ENCODE results near the gene SPINK1. TPM values are rescaled to one million over a fixed set of nuclear protein-coding genes. Genes with fewer than 3 reads are reported as not detected.
"Not testable (repeated sequence)": the region's sequence is repeated elsewhere in the genome, so short reads cannot be mapped to it uniquely, and the experiment has no call there.

Gene SPINK1
- total and polyA plus RNA-seq, 2 donors (not counting 1 experiment from before 2014, with no cell fraction given): not detected

DNA sequence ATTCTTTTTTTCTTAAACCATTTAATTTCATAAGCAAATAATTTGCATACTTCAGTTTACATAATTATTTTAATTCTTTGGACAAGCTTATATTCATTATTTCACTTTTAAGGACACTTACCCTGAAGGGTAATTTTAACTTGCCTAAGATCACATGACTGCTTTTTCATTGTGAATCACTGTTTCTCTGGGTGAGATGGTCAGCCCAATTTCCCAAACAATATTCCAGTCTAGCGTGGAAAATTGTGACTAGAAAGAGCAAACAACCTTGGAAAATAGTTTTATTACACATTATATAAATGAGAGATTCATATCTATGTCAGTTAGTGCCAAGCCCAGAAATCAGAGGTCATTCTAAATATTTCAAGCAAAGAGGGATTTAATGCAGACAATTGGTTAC is 27.5 kb downstream of the SPINK1 start:
- no peak overlapping the region for H2AFZ ChIP-seq (ENCODE audit: low read length)
- no peak for TF ChIP-seq EZH2 (IDR thresholded peaks at IDR 0.05; ENCODE audit: low read length, missing control alignments)
- TF ChIP-seq, protein P1, sequence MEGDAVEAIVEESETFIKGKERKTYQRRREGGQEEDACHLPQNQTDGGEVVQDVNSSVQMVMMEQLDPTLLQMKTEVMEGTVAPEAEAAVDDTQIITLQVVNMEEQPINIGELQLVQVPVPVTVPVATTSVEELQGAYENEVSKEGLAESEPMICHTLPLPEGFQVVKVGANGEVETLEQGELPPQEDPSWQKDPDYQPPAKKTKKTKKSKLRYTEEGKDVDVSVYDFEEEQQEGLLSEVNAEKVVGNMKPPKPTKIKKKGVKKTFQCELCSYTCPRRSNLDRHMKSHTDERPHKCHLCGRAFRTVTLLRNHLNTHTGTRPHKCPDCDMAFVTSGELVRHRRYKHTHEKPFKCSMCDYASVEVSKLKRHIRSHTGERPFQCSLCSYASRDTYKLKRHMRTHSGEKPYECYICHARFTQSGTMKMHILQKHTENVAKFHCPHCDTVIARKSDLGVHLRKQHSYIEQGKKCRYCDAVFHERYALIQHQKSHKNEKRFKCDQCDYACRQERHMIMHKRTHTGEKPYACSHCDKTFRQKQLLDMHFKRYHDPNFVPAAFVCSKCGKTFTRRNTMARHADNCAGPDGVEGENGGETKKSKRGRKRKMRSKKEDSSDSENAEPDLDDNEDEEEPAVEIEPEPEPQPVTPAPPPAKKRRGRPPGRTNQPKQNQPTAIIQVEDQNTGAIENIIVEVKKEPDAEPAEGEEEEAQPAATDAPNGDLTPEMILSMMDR (conservative IDR thresholded peaks at IDR 0.05 in 1 of 2, IDR thresholded peaks at IDR 0.05 in 1 of 2; ENCODE audit: low read depth in 1 of 2, low read length in 2 of 2): no peak

DNA sequence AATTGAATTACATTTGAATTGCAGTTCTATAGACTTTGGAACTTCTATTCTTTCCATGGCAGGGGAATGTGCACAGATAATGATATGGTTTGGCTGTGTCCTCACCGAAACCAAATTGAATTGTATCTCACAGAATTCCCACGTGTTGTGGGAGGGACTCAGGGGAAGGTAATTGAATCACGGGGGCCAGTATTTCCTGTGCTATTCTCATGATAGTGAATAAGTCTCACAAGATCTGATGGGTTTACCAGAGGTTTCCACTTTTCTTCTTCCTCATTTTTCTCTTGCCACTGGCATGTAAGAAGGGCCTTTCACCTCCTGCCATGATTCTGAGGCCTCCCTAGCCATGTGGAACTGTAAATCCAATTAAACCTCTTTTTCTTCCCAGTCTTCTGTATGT is 28.3 kb downstream of the SPINK1 start:
- not testable (repeated sequence) for H3K27me3 ChIP-seq (ENCODE audit: control insufficient read depth, insufficient read depth, low read length); H3K79me2 ChIP-seq (ENCODE audit: control insufficient read depth, insufficient read depth, low read length); H3K36me3 ChIP-seq (ENCODE audit: control insufficient read depth, insufficient read depth, low read length); H3K4me1 ChIP-seq (ENCODE audit: control insufficient read depth, extremely low read depth, insufficient read depth, low read length); H3K27ac ChIP-seq (ENCODE audit: insufficient read depth, low read length); H2AFZ ChIP-seq (ENCODE audit: low read length); H4K20me1 ChIP-seq (ENCODE audit: control insufficient read depth, extremely low read depth, insufficient read depth, low read length); H3K4me3 ChIP-seq (replicated peaks in 1 of 4; ENCODE audit: control extremely low read depth in 1 of 4, insufficient read depth in 1 of 4, low read depth in 3 of 4, low read length in 4 of 4); DNase-seq (ENCODE audit: low read depth in 2 of 2); H3K4me2 ChIP-seq (ENCODE audit: extremely low read depth, insufficient read depth, low read length); H3K9me3 ChIP-seq (ENCODE audit: control insufficient read depth, insufficient read depth, low read depth, low read length); H3K9ac ChIP-seq (ENCODE audit: insufficient read depth, low read length)

More for the DNA sequence above, 27.5 kb downstream of the SPINK1 start:
- Histone ChIP-seq H3K27ac (ENCODE audit: insufficient read depth, low read length) (no peak overlapping the region), H3K27me3 (ENCODE audit: control insufficient read depth, insufficient read depth, low read length) (no peaks in the 10 kb centered on the region), H4K20me1 (ENCODE audit: control insufficient read depth, extremely low read depth, insufficient read depth, low read length) (no peaks in the 10 kb centered on the region), H3K4me1 (ENCODE audit: control insufficient read depth, extremely low read depth, insufficient read depth, low read length) (no peaks in the 10 kb centered on the region), H3K4me3 (replicated peaks in 1 of 4; ENCODE audit: control extremely low read depth in 1 of 4, insufficient read depth in 1 of 4, low read depth in 3 of 4, low read length in 4 of 4) (no peak overlapping the region), H3K4me2 (ENCODE audit: extremely low read depth, insufficient read depth, low read length) (no peak overlapping the region), H3K9me3 (ENCODE audit: control insufficient read depth, insufficient read depth, low read depth, low read length) (no peaks in the 10 kb centered on the region), H3K36me3 (ENCODE audit: control insufficient read depth, insufficient read depth, low read length) (no peaks in the 10 kb centered on the region), H3K79me2 (ENCODE audit: control insufficient read depth, insufficient read depth, low read length) (no peaks in the 10 kb centered on the region), H3K9ac (ENCODE audit: insufficient read depth, low read length) (no peak overlapping the region)
- peak in 1 of 2 donors; percentile 32 for DNase-seq (ENCODE audit: low read depth in 2 of 2)

DNA sequence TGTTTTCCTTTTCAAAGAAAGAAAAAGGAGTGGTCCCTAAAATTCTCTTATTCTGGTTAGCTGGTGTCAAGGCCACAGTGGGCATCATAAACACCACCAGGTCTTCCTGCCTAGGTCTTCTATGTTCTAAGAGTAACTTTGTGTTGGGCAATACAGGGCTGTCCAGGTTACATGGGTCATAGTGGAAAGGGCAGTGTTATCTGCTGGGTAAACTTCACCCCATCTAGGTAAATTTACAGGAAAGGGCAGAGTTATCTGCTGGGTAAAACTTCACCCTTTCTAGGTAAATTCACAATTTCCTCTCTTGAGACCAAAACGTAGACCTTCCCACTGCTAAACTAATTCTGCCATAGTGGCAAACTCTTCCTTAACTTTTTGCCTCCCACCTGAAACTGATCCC is 30.0 kb downstream of the SPINK1 start:
- TF ChIP-seq, protein P1 (conservative IDR thresholded peaks at IDR 0.05 in 1 of 2, IDR thresholded peaks at IDR 0.05 in 1 of 2; ENCODE audit: low read depth in 1 of 2, low read length in 2 of 2): no peak
- no peak for TF ChIP-seq EZH2 (IDR thresholded peaks at IDR 0.05; ENCODE audit: low read length, missing control alignments)
- Histone ChIP-seq H3K9me3 (ENCODE audit: control insufficient read depth, insufficient read depth, low read depth, low read length) (no peaks in the 10 kb centered on the region), H2AFZ (ENCODE audit: low read length) (no peak overlapping the region), H3K27me3 (ENCODE audit: control insufficient read depth, insufficient read depth, low read length) (no peaks in the 10 kb centered on the region), H4K20me1 (ENCODE audit: control insufficient read depth, extremely low read depth, insufficient read depth, low read length) (no peaks in the 10 kb centered on the region), H3K79me2 (ENCODE audit: control insufficient read depth, insufficient read depth, low read length) (no peaks in the 10 kb centered on the region), H3K27ac (ENCODE audit: insufficient read depth, low read length) (no peak overlapping the region), H3K9ac (ENCODE audit: insufficient read depth, low read length) (no peak overlapping the region), H3K4me3 (replicated peaks in 1 of 4; ENCODE audit: control extremely low read depth in 1 of 4, insufficient read depth in 1 of 4, low read depth in 3 of 4, low read length in 4 of 4) (no peak overlapping the region), H3K36me3 (ENCODE audit: control insufficient read depth, insufficient read depth, low read length) (no peaks in the 10 kb centered on the region), H3K4me1 (ENCODE audit: control insufficient read depth, extremely low read depth, insufficient read depth, low read length) (no peaks in the 10 kb centered on the region), H3K4me2 (ENCODE audit: extremely low read depth, insufficient read depth, low read length) (no peak overlapping the region)
- DNase-seq (ENCODE audit: low read depth in 2 of 2): no peak

Data from fibroblast of lung (primary cell).